HG02885 (cell line): ENCODE data around the gene PEX5L.
"Not testable (repeated sequence)": the region's sequence is repeated elsewhere in the genome, so short reads cannot be mapped to it uniquely, and the experiment has no call there.

Experiments
- ATAC-seq: cut with Tn5 transposase; IDR thresholded peaks from one replicate; pipeline ENCODE4 v1.9.1; 2021; ENCODE audit warnings: mild to moderate bottlenecking; ENCODE audit not compliant: unreplicated experiment, poor library complexity

PEX5L gene

DNA sequence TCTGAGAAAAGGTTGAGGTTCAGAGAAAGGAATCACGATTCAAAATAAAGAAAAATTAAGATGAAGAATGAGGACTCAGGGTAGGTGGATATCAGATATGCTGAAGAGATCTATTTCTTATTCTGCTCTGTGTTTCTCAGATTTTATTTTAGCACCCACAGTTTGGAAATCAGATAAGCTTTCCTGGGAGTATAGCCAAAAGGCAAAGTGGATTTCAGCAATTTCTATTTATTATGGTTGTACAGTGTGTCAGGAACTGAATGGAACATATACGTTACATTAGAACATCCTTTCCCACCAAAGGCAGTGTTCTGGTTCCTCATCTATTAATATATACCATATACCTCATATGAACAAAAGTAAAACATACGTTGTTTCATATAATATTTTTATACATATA is 18.9 kb downstream of the PEX5L start:
- ATAC-seq = no peak

DNA sequence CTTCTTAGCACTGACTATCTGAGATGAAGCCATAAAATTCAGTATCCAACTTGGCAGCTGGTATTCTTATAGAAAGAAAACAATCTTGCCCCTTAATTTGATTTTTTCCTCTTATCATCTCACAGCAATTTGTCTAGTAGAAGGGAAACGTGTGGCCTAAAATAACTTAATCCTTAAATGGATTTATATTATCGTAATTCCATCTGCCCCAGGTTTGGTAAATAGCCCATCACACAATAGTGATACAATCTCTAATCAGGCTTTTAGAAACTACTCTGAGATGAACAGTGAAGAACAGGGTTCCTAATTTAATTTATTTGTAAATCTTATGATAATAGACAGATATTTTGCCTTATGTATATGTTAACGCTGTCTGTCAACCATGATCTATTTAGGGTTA is 24.8 kb downstream of the PEX5L start:
- no peak for ATAC-seq

DNA sequence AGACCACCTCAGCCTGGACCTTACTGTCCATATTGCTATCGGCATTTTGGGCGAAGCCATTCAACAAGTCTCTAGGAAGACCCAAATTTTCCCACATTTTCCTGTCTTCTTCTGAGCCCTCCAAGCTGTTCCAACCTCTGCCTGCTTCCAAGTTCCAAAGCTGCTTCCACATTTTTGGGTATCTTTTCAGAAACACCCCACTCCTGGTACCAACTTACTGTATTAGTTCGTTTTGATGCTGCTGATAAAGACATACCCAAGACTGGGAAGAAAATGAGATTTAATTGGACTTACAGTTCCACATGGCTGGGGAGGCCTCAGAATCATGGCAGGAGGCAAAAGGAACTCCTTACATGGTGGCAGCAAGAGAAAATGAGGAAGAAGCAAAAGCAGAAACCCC is 28.4 kb downstream of the PEX5L start:
- ATAC-seq = not testable (repeated sequence)

DNA sequence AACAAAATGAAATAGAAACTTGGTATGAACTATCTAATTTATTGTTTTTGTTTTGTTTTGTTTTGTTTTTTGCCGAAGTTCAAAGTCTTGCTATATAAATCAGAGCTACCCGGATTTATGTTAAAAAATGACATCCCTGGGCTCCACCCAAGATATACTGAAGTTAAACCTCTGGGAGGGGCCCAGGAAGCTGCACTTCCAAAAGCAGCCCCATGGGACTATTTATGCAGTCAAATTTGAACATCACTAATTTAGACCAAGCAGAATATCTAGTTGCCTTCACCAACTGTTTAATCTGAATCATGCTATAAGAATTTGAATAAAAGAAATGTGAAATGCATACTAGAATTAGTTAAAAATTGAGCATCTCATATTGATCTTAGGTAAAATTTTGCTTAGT is 32.2 kb downstream of the PEX5L start:
- no peak for ATAC-seq

DNA sequence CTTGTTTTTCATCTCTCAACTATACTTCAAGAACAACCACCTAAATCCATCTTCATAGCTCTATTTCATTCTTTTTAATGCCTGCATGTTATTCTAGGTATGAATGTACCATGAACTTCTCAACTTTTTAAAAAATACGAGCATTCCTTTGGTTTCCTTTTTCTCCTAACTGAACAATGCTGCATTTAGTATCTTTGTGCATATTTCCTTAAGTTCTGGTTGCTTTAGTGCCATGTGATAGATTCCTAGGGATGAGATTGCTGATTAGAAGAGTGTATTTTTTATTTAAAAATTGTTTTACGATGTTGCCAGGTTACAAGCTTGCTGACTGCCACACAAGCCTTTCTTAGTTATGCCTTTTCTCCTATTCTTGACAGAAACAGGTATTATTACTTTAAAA is 34.7 kb downstream of the PEX5L start:
- ATAC-seq = no peak

DNA sequence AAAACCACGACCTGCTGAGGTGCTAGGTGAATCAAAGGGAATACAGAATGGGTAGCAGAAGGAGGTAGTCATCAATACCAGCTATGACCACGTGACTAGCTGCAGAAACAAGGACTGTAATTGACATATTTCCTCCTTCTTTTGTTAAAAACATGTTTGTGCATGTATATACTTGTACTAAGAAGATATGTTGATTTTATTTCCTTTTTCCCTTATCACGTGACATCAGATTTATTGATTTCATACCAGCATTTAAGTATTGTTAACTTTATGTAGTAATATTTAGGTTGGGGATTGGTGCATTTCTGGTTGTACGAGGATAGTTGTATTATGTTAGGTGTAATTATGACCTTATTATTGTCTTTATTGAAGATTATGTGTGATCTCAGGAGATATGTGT is 36.2 kb downstream of the PEX5L start:
- ATAC-seq = no peak

DNA sequence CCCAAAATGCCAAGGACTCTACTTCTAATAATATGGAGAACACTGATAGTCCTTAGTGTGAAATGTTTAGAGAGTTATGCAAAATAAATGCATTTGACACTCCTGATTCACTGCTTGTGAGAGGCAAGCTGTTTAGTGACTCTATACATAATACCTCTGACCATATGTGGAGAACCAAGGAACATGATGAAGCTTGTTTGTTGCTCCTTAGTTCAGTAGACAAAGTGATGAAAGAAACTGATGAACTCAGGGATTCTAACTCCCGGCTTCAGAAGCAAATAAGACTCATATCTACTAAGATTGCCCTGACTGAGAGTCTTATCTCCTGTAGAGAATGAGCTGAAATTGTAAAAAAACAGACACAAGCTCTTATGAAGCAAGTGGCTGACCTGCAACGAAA is 41.3 kb downstream of the PEX5L start:
- no peak for ATAC-seq

DNA sequence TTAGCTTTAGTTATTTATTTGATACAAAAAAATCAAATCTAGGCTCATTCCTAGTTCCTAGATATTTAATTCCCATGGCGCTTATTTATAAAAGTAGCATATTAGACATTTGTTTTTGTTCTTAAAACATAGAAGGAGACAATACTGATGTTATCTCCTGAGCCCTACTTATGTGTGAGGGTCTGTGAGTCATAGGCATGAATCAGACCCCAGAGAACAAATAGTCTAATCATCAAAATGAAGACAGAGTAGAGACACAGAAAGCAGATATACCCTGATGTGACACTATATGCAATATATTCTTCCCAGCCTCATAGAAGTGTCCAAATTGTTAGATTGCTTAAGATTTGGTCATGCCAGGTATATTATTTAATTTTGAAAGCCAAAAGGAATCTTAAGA is 44.9 kb downstream of the PEX5L start:
- no peak for ATAC-seq

DNA sequence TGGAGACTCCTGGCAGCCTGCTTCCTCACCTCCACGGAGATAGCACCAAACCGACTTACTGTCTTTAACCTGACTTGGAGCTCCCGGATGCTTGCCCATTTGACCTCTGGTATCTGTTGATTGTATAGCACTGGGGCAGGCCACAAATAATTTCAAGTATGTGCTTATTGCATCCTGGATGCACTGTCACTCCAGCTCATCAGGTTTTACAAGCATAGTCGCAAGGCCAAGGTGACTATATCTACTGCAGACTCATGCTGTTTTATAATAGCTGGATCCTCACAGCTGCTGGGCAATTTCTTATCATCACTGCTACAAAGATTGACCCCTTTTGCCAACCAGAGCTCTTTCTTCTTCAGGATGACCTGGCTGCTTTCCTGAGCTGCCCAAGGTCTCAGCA is 45.6 kb downstream of the PEX5L start:
- no peak for ATAC-seq

DNA sequence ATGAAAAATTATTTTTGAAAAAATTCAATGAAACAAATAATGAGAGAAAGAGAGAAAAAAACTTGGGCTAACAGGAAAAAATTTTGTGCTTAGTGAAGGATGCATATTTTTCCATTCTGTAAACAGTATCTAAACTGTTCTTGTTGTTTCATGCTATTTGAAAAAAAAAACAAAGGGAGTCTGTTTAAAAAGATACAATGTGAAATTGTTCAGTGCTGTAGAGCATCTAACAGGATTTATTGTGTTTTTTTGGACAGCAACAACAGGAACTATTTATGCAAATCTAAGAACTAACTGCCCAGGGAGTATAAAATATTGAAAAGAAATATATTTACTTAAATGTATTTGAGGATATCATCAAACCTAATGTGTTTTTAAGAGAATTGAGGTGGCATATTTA is 55.1 kb downstream of the PEX5L start:
- no peak for ATAC-seq

DNA sequence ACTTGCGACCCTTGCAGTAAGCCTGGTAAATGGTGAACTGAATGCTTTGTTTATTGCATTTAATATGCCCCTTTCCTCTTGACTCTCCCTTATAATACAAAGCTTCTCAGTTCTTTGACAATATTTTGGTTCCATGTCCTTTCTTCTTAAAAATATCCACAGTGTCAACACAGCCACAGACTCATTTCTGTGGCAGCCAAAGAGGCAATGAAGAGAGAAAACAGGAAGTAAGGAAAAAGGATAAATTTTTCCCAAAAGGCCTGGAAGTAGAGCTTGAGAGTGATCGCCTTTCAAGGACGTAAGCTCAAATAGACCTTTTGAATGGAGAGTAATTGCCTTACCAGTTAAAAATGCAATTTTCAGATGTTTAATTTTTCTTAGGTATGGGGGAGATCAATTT is 59.4 kb downstream of the PEX5L start:
- ATAC-seq = no peak

DNA sequence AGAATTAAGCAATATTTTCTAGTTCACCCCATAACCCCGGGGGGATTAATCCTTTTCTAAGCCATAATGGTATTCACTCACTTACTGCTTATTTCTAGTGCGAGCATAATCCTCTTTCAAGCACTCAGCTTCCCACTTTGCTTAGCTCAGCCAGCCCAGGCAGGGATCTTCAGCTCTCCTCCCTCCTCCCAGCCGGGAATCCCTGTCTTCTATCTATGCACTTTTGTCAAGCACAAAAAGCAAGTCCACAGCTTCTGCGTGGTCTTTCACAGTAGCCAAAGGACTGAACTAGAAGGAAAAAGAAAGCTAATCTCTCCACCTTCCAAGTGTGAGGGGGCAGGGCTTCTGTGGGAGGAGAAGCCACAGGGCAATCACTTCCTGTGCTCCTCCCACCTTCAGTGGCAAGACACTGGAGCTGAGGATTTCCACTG is 62.8 kb downstream of the PEX5L start:
- no peak for ATAC-seq

DNA sequence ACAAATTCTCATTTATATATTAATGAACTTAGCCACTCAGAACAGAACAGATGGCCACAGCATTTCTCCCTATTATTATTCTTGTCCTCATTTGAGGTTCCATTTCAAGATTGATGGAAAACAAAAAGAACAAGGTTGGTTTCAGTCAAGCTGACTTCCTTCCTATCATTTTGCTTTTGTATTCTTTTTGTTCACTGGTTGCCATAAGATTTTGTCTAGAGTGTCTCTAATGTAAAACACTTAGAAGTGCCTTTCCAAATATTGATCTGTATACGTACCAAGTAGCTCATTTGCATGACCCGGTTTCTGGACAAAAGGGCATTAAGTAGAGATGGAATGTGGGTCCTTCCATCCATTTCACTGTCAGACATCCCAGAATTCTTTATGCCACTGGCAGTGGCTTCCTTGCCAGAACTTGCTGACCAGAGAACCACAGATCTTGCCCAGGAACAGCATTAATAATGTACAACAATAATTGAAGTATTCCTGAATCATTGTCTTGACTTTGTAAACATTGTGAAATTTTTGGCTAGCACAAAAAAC is 63.8 kb downstream of the PEX5L start:
- ATAC-seq = no peak

DNA sequence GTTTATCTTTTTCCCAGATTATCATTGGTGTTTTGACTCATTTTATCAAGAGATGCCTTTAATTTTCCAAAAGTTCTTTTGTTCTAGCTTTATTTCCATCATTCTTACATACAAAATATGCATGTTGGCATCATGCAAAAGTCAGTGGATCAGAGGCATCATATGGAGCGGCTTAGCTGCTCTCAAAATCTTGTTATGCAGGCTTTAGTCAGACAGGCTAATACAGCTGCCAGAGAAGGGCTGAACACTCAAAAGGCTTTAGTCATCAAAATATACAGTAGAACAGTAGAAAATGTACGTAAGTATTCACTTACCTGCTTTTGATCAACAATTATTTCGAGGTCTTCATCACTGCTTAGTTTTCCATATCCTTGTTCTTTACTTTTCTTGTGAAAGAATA is 65.5 kb downstream of the PEX5L start:
- ATAC-seq = no peak

DNA sequence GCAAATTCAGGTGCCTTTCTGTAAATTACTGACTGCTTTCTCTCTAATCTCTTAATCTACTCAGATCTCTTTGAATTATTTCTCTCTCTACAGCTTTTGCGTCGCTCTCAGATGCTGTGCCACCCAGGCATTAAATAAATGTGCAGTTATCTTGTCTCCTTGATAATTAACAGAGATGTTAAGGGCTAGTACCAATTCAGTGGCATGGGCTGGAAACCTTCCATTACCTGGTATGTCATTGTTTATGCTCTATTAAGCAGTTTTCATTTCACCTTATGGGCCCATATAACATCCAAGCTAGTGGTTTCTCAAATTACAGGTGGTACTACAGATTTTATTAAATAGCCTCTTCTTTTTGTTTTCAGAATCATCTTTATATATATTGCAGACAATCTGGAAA is 66.0 kb downstream of the PEX5L start:
- ATAC-seq = no peak

DNA sequence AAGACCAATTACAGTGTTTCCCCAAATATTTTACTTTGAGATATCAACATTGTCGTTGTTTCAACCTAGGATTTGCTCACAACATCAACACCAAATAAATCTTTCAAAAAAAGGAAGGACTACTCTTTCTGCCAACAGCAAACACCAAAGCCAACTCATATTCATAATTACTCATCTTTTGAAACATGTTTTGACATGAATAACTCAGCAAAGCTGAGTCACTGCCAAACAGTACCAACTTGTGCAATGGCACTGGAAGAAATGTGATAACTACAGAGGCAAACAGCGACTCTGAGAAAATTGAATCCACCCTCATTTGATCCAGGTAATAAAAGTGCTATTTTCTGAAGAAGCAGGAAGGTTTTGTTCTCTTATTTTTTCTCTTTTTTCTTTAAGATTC is 67.2 kb downstream of the PEX5L start:
- peak; percentile 27 for ATAC-seq

DNA sequence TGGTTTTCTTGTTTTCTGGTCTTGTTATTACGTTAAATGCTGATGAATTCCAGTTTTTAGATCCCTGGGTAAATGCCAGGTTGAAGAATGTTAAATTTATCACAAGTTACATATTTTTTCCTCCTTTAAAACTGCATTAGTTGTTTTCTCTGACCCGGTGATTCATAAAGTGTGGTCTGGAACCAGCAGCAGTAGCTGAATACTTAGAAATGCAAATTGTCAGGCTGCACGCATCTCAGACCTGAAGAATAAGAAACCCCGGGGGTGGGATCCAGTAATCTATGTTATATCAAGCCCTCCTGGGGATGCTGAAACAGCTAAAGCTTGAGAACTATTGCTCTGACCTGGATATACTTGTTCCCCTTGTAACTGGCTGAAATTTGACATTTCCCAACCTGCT is 69.1 kb downstream of the PEX5L start:
- ATAC-seq = peak; percentile 88

DNA sequence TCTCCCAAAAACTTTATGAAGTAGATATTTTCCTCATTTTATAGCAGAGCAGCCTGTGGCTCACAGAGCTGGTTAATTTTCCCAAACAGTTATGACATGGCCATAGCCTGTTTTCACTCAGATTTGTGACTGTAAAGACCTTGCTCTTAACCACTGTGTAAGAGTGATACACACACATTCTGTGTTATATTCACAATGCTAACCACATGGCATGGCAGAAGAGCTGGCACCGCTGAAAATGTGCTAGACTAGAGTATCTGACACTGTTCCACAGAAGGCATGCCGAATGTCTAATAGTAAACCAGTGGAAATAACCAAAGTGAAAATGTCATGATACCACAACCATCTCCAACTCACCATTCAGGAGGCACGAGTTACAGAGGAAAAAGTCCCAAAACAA is 71.8 kb downstream of the PEX5L start:
- no peak for ATAC-seq

DNA sequence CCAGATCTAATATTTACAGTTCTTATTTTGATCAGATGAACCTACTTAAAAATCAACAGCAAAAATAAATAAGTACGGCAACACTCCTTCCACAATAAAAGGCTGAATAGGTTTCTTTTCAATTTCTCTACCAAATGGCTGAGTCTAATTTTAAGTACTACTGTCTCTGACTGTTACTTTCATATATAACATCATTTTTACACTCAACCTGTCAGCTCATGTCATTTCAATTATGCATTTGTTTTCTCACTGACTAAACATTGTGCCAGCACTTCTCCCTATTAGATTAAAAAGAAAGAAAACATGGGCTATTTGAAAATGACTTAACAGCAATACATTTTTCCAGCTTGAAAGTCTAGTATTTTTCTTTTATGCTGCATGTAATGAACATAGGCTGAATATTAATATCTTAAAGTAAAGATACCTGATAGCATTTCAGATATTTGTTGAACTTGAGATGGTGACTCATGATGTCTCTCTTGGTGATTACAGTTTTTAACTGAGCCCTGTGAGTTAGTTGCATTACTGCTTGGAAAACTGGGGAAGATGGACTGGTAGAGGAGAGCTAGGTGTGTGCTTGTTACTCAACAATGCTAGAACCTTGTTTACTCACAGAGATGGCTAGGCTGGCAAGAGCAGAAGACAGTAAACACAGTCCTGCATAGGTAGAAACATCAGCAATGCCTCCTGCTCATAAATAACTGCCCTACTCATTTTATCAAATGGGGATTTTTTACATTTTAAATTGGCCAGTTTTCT is 73.9 kb downstream of the PEX5L start:
- ATAC-seq = no peak

DNA sequence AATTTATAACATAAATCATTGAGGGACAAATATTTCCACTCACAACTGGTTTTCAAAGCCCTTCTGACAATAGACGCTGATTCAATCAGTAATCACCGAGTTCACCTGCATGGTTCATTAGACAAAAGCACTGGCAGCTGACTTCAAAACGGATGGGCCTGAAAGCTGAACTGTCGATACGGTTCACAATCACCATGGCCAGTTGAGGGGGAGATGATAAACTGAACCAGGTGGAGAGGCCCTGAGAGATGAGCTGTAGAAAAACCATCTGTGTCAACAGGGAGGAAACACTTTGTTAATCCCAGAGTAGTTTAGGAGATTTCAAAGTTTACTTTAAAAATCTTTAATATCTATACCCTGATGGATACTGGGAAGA is 75.0 kb downstream of the PEX5L start:
- ATAC-seq = peak; percentile 80

DNA sequence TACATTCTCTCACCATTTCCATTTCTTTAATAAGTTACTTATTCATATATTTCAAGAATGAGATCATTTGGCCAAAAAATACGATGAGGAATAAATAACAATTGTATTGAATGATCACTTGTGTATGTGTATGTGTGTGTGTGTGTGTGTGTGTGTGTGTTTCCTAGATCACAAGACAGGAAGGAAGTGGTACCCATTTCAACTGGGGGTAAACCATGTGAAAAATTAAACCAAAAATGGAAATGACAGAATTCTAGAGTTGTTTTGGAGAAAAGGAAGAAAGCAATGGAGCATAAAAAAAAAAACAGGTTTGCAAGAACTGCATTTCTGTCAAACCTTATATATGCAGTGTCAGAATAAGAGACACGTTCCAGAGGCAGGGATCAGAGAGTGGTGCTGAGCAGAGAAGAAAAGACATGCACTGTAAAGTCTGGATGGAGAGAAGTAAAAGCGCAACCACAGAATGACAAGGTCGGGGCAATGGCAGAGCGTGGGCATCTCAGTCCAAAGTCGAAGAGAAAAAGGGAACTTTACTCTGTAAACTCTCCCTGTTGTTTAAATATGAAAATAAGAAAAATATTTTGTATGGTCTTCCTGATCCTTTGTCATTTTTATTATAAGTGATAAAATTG is 75.5 kb downstream of the PEX5L start:
- peak; percentile 26 for ATAC-seq

DNA sequence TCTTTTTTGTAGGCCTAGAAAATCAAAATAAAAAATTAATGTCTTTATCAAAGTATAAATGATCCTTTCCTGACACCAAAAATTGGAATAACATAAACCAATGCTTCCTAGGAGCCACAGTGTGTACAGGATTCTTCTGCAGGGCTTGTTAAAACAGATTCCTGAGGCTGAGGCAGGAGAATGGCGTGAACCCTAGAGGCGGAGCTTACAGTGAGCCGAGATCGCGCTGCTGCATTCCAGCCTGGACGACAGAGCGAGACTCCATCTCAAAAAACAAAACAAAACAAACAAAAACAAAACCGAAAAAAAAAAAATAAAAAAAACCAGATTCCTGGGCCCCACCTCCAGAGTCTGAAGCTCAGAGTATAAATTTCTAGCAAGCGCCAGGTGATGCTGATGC is 78.0 kb downstream of the PEX5L start:
- no peak for ATAC-seq
